ENCODE results near the gene TNF.

DNA sequence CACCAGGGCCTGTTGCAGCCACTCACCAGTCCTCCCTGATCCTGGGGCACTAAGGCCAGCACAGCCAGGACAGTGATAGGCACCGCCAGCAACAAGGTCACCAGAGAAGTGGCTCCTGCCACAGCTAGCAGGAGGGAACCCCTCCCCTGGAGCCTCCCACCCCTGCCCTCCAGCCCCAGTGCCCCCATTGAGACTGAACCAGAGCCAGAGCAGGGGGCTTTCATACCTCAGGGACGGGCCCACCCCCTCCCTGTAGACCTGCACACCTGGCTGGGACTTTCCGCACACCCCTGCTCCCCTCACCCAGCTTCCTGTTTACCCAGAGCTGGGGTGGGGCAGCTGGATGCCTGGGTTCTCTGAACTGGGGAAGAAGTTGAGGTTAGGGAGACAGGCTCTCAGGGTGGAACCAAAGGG, 6.9 kb downstream of the TNF start, which contains the start of gene LTB:
- TF ChIP-seq, protein P1, sequence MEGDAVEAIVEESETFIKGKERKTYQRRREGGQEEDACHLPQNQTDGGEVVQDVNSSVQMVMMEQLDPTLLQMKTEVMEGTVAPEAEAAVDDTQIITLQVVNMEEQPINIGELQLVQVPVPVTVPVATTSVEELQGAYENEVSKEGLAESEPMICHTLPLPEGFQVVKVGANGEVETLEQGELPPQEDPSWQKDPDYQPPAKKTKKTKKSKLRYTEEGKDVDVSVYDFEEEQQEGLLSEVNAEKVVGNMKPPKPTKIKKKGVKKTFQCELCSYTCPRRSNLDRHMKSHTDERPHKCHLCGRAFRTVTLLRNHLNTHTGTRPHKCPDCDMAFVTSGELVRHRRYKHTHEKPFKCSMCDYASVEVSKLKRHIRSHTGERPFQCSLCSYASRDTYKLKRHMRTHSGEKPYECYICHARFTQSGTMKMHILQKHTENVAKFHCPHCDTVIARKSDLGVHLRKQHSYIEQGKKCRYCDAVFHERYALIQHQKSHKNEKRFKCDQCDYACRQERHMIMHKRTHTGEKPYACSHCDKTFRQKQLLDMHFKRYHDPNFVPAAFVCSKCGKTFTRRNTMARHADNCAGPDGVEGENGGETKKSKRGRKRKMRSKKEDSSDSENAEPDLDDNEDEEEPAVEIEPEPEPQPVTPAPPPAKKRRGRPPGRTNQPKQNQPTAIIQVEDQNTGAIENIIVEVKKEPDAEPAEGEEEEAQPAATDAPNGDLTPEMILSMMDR (IDR thresholded peaks at IDR 0.05), result no peak
- TF ChIP-seq SIN3A (IDR thresholded peaks at IDR 0.05; ENCODE audit: borderline replicate concordance, insufficient read depth, low read depth, low read length), result no peak
- TF ChIP-seq, protein P2, sequence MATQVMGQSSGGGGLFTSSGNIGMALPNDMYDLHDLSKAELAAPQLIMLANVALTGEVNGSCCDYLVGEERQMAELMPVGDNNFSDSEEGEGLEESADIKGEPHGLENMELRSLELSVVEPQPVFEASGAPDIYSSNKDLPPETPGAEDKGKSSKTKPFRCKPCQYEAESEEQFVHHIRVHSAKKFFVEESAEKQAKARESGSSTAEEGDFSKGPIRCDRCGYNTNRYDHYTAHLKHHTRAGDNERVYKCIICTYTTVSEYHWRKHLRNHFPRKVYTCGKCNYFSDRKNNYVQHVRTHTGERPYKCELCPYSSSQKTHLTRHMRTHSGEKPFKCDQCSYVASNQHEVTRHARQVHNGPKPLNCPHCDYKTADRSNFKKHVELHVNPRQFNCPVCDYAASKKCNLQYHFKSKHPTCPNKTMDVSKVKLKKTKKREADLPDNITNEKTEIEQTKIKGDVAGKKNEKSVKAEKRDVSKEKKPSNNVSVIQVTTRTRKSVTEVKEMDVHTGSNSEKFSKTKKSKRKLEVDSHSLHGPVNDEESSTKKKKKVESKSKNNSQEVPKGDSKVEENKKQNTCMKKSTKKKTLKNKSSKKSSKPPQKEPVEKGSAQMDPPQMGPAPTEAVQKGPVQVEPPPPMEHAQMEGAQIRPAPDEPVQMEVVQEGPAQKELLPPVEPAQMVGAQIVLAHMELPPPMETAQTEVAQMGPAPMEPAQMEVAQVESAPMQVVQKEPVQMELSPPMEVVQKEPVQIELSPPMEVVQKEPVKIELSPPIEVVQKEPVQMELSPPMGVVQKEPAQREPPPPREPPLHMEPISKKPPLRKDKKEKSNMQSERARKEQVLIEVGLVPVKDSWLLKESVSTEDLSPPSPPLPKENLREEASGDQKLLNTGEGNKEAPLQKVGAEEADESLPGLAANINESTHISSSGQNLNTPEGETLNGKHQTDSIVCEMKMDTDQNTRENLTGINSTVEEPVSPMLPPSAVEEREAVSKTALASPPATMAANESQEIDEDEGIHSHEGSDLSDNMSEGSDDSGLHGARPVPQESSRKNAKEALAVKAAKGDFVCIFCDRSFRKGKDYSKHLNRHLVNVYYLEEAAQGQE (IDR thresholded peaks at IDR 0.05; ENCODE audit: insufficient read depth in 1 of 2, low read depth in 2 of 2, low read length in 1 of 2), result no peak
- no peak; the same call in 1 of the 2 replicates for TF ChIP-seq POLR2AphosphoS5 (IDR thresholded peaks at IDR 0.05; ENCODE audit: low read depth, low read length)

All from Panc1 (cell line).